Neural progenitor cell (in vitro differentiated cells): ENCODE data around the gene STK26. TPM values are rescaled to one million over a fixed set of nuclear protein-coding genes. Genes with fewer than 3 reads are reported as not detected.

Experiments
- DNase-seq: peaks from one replicate; pipeline ENCODE4 v3.0.0-alpha.2; 2016; ENCODE audit warnings: low spot score
- H2AFZ ChIP-seq: fragments of 200-600 bp; sonication (generic); replicated peaks from 2 replicates; pipeline ENCODE4 v1.6.1; 2016; ENCODE audit warnings: antibody characterized with exemption
- H3F3A ChIP-seq: fragments of 200-600 bp; sonication (generic); 2 replicates; pipeline ENCODE4 v1.6.1; 2016; ENCODE audit warnings: antibody characterized with exemption, low read depth
- H3K27ac ChIP-seq: fragments of 200-600 bp; sonication (generic); 2 replicates; pipeline ENCODE4 v1.5.1; 2016; ENCODE audit warnings: mild to moderate bottlenecking
- H3K27me3 ChIP-seq: fragments of 200-600 bp; sonication (generic); 2 replicates; pipeline ENCODE4 v1.6.1; 2016; ENCODE audit warnings: mild to moderate bottlenecking, moderate library complexity
- H3K36me3 ChIP-seq: fragments of 200-600 bp; sonication (generic); 2 replicates; pipeline ENCODE4 v1.5.1; 2016
- H3K4me1 ChIP-seq: fragments of 200-600 bp; sonication (generic); 2 replicates; pipeline ENCODE4 v1.6.1; 2016; ENCODE audit warnings: mixed run types
- H3K4me2 ChIP-seq: fragments of 200-600 bp; sonication (generic); 2 replicates; pipeline ENCODE4 v1.6.1; 2016
- H3K4me3 ChIP-seq: fragments of 200-600 bp; sonication (generic); 2 replicates; pipeline ENCODE4 v1.5.1; 2016
- H3K79me2 ChIP-seq: fragments of 200-600 bp; sonication (generic); 2 replicates; pipeline ENCODE4 v1.6.1; 2016; ENCODE audit warnings: low read depth
- H3K9ac ChIP-seq: fragments of 200-600 bp; sonication (generic); 2 replicates; pipeline ENCODE4 v1.6.1; 2016
- H3K9me3 ChIP-seq: fragments of 200-600 bp; sonication (generic); 2 replicates; pipeline ENCODE4 v1.5.1; 2016; ENCODE audit warnings: low read depth
- H4K20me1 ChIP-seq: fragments of 200-600 bp; sonication (generic); 2 replicates; pipeline ENCODE4 v1.6.1; 2016; ENCODE audit warnings: low read depth
- H3K27ac Mint-ChIP-seq: 3 replicates; pipeline ENCODE4 v1.8.0; 2021; ENCODE audit warnings: mixed read lengths
- H3K27me3 Mint-ChIP-seq: 2 replicates; pipeline ENCODE4 v1.8.0; 2022; ENCODE audit warnings: low read depth, mild to moderate bottlenecking, inconsistent platforms, moderate library complexity, mixed read lengths; ENCODE audit not compliant: insufficient read depth
- H3K36me3 Mint-ChIP-seq: 3 replicates; pipeline ENCODE4 v1.8.0; 2021; ENCODE audit warnings: mixed read lengths
- H3K4me1 Mint-ChIP-seq: 3 replicates; pipeline ENCODE4 v1.8.0; 2021; ENCODE audit warnings: mixed read lengths
- H3K4me3 Mint-ChIP-seq: 3 replicates; pipeline ENCODE4 v1.8.0; 2021; ENCODE audit warnings: mild to moderate bottlenecking, moderate library complexity, mixed read lengths
- H3K9me3 Mint-ChIP-seq: 3 replicates; pipeline ENCODE4 v1.8.0; 2020; ENCODE audit warnings: mixed read lengths
- EZH2 ChIP-seq: fragments of 200-600 bp; sonication (generic); IDR thresholded peaks from 2 replicates; pipeline ENCODE4 v1.6.1; 2017; ENCODE audit warnings: antibody characterized with exemption, mild to moderate bottlenecking, moderate library complexity
- EZH2phosphoT487 ChIP-seq: fragments of 200-600 bp; sonication (generic); IDR thresholded peaks from 2 replicates; pipeline ENCODE4 v1.6.1; 2017; ENCODE audit warnings: antibody characterized with exemption
- total RNA-seq: library from RNA; depleted of rRNA; stranded (reverse); fragments of >200 nt; gene quantifications from 2 replicates; pipeline ENCODE4 v1.2.3, GENCODE V29; 2015; ENCODE audit warnings: low replicate concordance
- TF ChIP-seq, protein P1 (sequence below): fragments of 200-600 bp; sonication (generic); IDR thresholded peaks from 2 replicates; pipeline ENCODE4 v1.5.1; 2017; ENCODE audit warnings: antibody characterized with exemption, mild to moderate bottlenecking

STK26 gene
- total RNA-seq, 1 donor from 2014 or later: 182 TPM

GRCh38 chrX:132114607-132115006 is 91.5 kb downstream of the STK26 start:
- Histone ChIP-seq H3K79me2 (no peaks in the 10 kb centered on the region), H3F3A (peaks cover 9% of the 10 kb centered on the region), H3K4me2 (no peak overlapping the region), H2AFZ (no peak overlapping the region), H3K4me1 (peaks cover 14% of the 10 kb centered on the region), H4K20me1 (no peaks in the 10 kb centered on the region), H3K36me3 (no peaks in the 10 kb centered on the region), H3K27ac (no peak overlapping the region), H3K4me3 (no peak overlapping the region), H3K27me3 (no peaks in the 10 kb centered on the region), H3K9me3 (peaks cover 4% of the 10 kb centered on the region), H3K9ac (no peak overlapping the region)
- Mint-ChIP-seq H3K27me3 (peaks cover 4% of the 10 kb centered on the region), H3K36me3 (no peaks in the 10 kb centered on the region), H3K4me1 (peaks cover 27% of the 10 kb centered on the region), H3K4me3 (no peak overlapping the region), H3K27ac (no peak overlapping the region), H3K9me3 (no peaks in the 10 kb centered on the region)
- TF ChIP-seq EZH2 (no peak), EZH2phosphoT487 (no peak)
- TF ChIP-seq, protein P1, sequence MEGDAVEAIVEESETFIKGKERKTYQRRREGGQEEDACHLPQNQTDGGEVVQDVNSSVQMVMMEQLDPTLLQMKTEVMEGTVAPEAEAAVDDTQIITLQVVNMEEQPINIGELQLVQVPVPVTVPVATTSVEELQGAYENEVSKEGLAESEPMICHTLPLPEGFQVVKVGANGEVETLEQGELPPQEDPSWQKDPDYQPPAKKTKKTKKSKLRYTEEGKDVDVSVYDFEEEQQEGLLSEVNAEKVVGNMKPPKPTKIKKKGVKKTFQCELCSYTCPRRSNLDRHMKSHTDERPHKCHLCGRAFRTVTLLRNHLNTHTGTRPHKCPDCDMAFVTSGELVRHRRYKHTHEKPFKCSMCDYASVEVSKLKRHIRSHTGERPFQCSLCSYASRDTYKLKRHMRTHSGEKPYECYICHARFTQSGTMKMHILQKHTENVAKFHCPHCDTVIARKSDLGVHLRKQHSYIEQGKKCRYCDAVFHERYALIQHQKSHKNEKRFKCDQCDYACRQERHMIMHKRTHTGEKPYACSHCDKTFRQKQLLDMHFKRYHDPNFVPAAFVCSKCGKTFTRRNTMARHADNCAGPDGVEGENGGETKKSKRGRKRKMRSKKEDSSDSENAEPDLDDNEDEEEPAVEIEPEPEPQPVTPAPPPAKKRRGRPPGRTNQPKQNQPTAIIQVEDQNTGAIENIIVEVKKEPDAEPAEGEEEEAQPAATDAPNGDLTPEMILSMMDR: no peak
- no peak for DNase-seq

- Histone ChIP-seq H3F3A (peaks cover 17% of the 10 kb centered on the region), H2AFZ (no peak overlapping the region), H3K27me3 (no peaks in the 10 kb centered on the region), H3K9ac (no peak overlapping the region), H3K4me2 (no peak overlapping the region), H3K9me3 (peaks cover 4% of the 10 kb centered on the region), H4K20me1 (no peaks in the 10 kb centered on the region), H3K4me3 (no peak overlapping the region), H3K36me3 (no peaks in the 10 kb centered on the region), H3K4me1 (peaks cover 15% of the 10 kb centered on the region), H3K27ac (no peak overlapping the region), H3K79me2 (no peaks in the 10 kb centered on the region)
- peaks cover 4% of the 10 kb centered on the region for H3K27me3 Mint-ChIP-seq
- H3K27ac Mint-ChIP-seq: no peak overlapping the region
- TF ChIP-seq EZH2 (no peak), EZH2phosphoT487 (no peak)
- TF ChIP-seq, protein P1: no peak
- H3K4me3 Mint-ChIP-seq: no peak overlapping the region
- H3K4me1 Mint-ChIP-seq: peaks cover 38% of the 10 kb centered on the region
- no peaks in the 10 kb centered on the region for H3K36me3 Mint-ChIP-seq
- no peak for DNase-seq
- H3K9me3 Mint-ChIP-seq: no peaks in the 10 kb centered on the region
Measured at GRCh38 chrX:132115792-132116191, 92.7 kb downstream of the STK26 start.

DNA sequence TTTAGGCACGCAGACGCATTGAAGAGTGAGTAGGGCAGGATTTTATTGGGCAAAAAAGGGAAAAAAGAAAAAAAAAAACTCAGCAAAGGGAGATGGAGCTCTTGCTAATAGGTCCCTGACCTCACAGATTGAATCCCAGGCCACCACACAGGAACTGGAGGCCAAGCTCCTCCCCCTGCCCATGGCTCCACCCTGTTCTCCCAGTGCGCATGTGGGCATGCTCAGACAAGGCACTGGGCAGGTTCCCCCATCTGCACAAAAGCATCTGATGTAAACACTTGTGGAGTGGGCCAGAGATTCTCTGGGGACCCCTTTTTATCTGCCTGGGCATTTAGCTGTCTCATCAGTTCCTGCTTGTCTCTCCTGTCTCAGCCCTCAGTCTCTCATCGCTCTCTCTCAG is 95.3 kb downstream of the STK26 start:
- Mint-ChIP-seq H3K4me1 (peaks cover 26% of the 10 kb centered on the region), H3K36me3 (no peaks in the 10 kb centered on the region), H3K4me3 (no peak overlapping the region), H3K9me3 (no peaks in the 10 kb centered on the region), H3K27ac (no peak overlapping the region), H3K27me3 (peaks cover 4% of the 10 kb centered on the region)
- TF ChIP-seq EZH2phosphoT487 (no peak), EZH2 (no peak)
- TF ChIP-seq, protein P1: no peak
- Histone ChIP-seq H3K9ac (no peak overlapping the region), H3K4me2 (no peak overlapping the region), H3K4me3 (no peak overlapping the region), H3K27me3 (no peaks in the 10 kb centered on the region), H2AFZ (no peak overlapping the region), H3K4me1 (peaks cover 7% of the 10 kb centered on the region), H4K20me1 (no peaks in the 10 kb centered on the region), H3K79me2 (no peaks in the 10 kb centered on the region), H3K9me3 (no peaks in the 10 kb centered on the region), H3K27ac (no peak overlapping the region), H3F3A (peaks cover 17% of the 10 kb centered on the region), H3K36me3 (no peaks in the 10 kb centered on the region)
- peak; percentile 4 for DNase-seq
